Activated T-cell treated with anti-CD3 and anti-CD28 coated beads, Interleukin-2, amount 50 U/mL, for 1 hour (primary cell): ENCODE results near the gene DNM2.
"Not testable (repeated sequence)": the region's sequence is repeated elsewhere in the genome, so short reads cannot be mapped to it uniquely, and the experiment has no call there.

ENCODE experiments used
- DNase-seq: peaks from one replicate; pipeline ENCODE4 v3.0.0-alpha.2; 2020

Gene DNM2

GRCh38 chr19:10727685-10728201 lies 9.9 kb downstream of the DNM2 start:
- DNase-seq = no peak

- no peak for DNase-seq
These were observed 11.5 kb downstream of the DNM2 start for GRCh38 chr19:10729411-10729810.

GRCh38 chr19:10730932-10731331 lies 13.1 kb downstream of the DNM2 start:
- DNase-seq = no peak

GRCh38 chr19:10735741-10736140 lies 17.9 kb downstream of the DNM2 start:
- DNase-seq = no peak

- DNase-seq = no peak
These were observed 18.3 kb downstream of the DNM2 start for GRCh38 chr19:10736189-10736588.

GRCh38 chr19:10736916-10737551 lies 19.2 kb downstream of the DNM2 start:
- no peak for DNase-seq

- DNase-seq = no peak
These were observed 19.8 kb downstream of the DNM2 start for GRCh38 chr19:10737722-10738121.

GRCh38 chr19:10740798-10741197 lies 22.9 kb downstream of the DNM2 start:
- no peak for DNase-seq

GRCh38 chr19:10742476-10742875 lies 24.6 kb downstream of the DNM2 start:
- DNase-seq = no peak

- no peak for DNase-seq
These were observed 26.4 kb downstream of the DNM2 start for GRCh38 chr19:10744253-10744798.

- no peak for DNase-seq
These were observed 27.0 kb downstream of the DNM2 start for GRCh38 chr19:10744801-10745293.

- not testable (repeated sequence) for DNase-seq
These were observed 28.6 kb downstream of the DNM2 start for GRCh38 chr19:10746437-10746836.

GRCh38 chr19:10747271-10747670 lies 29.4 kb downstream of the DNM2 start:
- no peak for DNase-seq

GRCh38 chr19:10747674-10748073 lies 29.8 kb downstream of the DNM2 start:
- DNase-seq = no peak

GRCh38 chr19:10748195-10748926 lies 30.5 kb downstream of the DNM2 start:
- DNase-seq = no peak

- DNase-seq = no peak
These were observed 31.1 kb downstream of the DNM2 start for GRCh38 chr19:10748927-10749434.

- no peak for DNase-seq
These were observed 31.8 kb downstream of the DNM2 start for GRCh38 chr19:10749435-10750384.

GRCh38 chr19:10751109-10751953 lies 33.5 kb downstream of the DNM2 start:
- DNase-seq = no peak

- no peak for DNase-seq
These were observed 34.5 kb downstream of the DNM2 start for GRCh38 chr19:10752237-10752912.

GRCh38 chr19:10752913-10753704 lies 35.2 kb downstream of the DNM2 start:
- no peak for DNase-seq
